AG04449 (cell line): ENCODE measurements around the gene FLNB.

Experiments
- CTCF ChIA-PET: fragments of 350-600 bp; formaldehyde crosslinking; extraction: SDS; loops from one replicate; lab custom pipeline; 2021; ENCODE audit warnings: antibody characterized with exemption; lab: Yijun Ruan, JAX
- POLR2A ChIA-PET: fragments of 400-600, 350-600 bp; formaldehyde crosslinking; extraction: SDS; loops from one replicate; lab custom pipeline; 2020; ENCODE audit warnings: antibody characterized with exemption, inconsistent platforms; lab: Yijun Ruan, JAX
- DNase-seq: peaks from one replicate; pipeline ENCODE4 v3.0.0-alpha.2; 2010; ENCODE audit warnings: low read depth, low spot score
- H3K4me3 ChIP-seq: 2 replicates; pipeline ENCODE4 v1.5.1; 2011; ENCODE audit warnings: low read depth, mild to moderate bottlenecking, control low read depth, low read length
- CTCF ChIP-seq: IDR thresholded peaks from one replicate; pipeline ENCODE4 v1.5.1; 2011; ENCODE audit warnings: mild to moderate bottlenecking, moderate library complexity, low read length, control low read depth, inconsistent platforms; ENCODE audit not compliant: insufficient read depth; ENCODE audit errors: missing control alignments

Gene FLNB

GRCh38 chr3:58190291-58190690 lies 182.1 kb downstream of the FLNB start:
- no peak for DNase-seq

GRCh38 chr3:58190882-58191281 lies 182.7 kb downstream of the FLNB start:
- H3K4me3 ChIP-seq = no peak overlapping the region
- ChIA-PET POLR2A (no interaction called here), CTCF (interaction anchor here (0.9 to 25.5 kb wide), 6 partner anchors 12 to 110 kb away, joined by 3 to 1062 read pairs (median 74); partner anchors contain the start of genes DNASE1L3, HTD2 and RPP14)
- no peak for DNase-seq
- TF ChIP-seq CTCF = no peak

More at GRCh38 chr3:58190291-58190690, 182.1 kb downstream of the FLNB start:
- no peak overlapping the region for H3K4me3 ChIP-seq
- ChIA-PET CTCF (interaction anchor here (0.9 to 25.5 kb wide), 8 partner anchors 9 to 110 kb away, joined by 3 to 1062 read pairs (median 11); partner anchors contain the start of genes DNASE1L3, HTD2 and RPP14), POLR2A (no interaction called here)
- no peak for TF ChIP-seq CTCF

- DNase-seq = no peak
- no peak for TF ChIP-seq CTCF
- ChIA-PET POLR2A (no interaction called here), CTCF (interaction anchor here (0.9 to 25.5 kb wide), 6 partner anchors 10 to 109 kb away, joined by 3 to 1062 read pairs (median 74); partner anchors contain the start of genes DNASE1L3, HTD2 and RPP14)
- no peak overlapping the region for H3K4me3 ChIP-seq
Observed at GRCh38 chr3:58191361-58191991, 183.3 kb downstream of the FLNB start.

GRCh38 chr3:58192069-58192468 lies 183.8 kb downstream of the FLNB start:
- ChIA-PET POLR2A (no interaction called here), CTCF (interaction anchor here (1.8 to 25.5 kb wide), 4 partner anchors 9 to 108 kb away, joined by 4 to 1062 read pairs (median 170); partner anchors contain the start of genes DNASE1L3, HTD2 and RPP14)
- no peak for TF ChIP-seq CTCF
- H3K4me3 ChIP-seq = no peak overlapping the region
- DNase-seq = no peak

- ChIA-PET CTCF (interaction anchor here (1.0 to 25.5 kb wide), 4 partner anchors 9 to 107 kb away, joined by 3 to 1062 read pairs (median 170); partner anchors contain the start of genes DNASE1L3, HTD2 and RPP14), POLR2A (no interaction called here)
- TF ChIP-seq CTCF = no peak
- DNase-seq = no peak
- H3K4me3 ChIP-seq = no peak overlapping the region
Observed at GRCh38 chr3:58193682-58194407, 185.6 kb downstream of the FLNB start.

- POLR2A ChIA-PET = no interaction called here
- TF ChIP-seq CTCF = no peak
- no peak for DNase-seq
- CTCF ChIA-PET = interaction anchor here (1.2 to 2.3 kb wide), 8 partner anchors 10 to 109 kb away, joined by 3 to 25 read pairs (median 8); partner anchors contain the start of genes HTD2 and RPP14
- no peak overlapping the region for H3K4me3 ChIP-seq
Observed at GRCh38 chr3:58197588-58197987, 189.4 kb downstream of the FLNB start.
